Bone marrow (tissue), 2 donors: Measurements from ENCODE around the gene NPM1.

Experiments used
- DNase-seq, 2 donors: peaks; one replicate each; lab custom pipeline; 2025; lab: John Stamatoyannopoulos, UW

Gene NPM1

DNA sequence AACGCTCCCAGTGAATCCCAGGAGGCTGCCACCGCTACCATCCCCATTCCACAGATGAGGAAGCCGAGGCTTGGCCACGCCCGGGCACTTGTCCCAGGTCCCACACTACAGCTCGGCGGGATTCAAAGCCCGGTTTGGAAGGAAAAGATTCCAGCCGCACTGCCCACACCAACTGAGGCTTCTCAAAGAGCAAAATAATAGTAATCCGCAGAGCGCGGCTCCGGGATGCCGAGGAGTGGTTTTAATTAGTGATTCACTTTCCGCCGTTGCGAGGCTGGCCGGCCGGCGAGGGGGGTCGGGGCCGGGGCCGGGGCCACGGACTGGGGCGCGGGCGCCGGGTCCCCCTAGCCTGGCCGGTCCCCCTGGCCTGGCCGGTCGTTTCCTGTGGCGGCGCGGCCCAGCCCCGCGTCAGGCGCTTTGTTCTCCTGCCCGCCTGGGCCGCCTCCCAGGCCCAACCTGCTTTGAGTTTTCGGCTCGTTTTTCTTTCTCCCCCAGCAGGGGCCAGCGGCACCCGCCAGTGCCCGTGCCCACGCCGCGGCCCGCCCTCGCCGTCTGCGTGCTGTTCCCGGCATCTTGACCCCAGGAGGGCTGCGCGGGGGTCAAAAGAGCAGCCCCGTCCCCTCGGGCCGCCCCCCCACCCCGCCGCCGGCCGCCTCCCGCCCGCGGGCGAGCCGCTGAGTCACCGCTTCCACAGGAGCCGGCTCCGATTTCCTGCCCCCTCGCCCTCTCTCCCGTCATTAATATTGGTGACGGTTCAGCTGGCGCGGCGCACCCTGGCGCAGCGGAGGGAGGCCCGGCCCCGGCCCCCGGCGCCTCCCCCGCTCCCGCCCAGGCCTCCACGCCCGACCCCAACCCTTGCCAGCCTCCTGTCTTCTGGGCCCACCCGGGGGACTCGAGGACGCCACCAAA, 63.0 kb downstream of the NPM1 start:
- peak; percentile 4 to 29 for DNase-seq

- DNase-seq, result no peak
Observed at GRCh38 chr5:171451421-171451820, 63.8 kb downstream of the NPM1 start.

DNA sequence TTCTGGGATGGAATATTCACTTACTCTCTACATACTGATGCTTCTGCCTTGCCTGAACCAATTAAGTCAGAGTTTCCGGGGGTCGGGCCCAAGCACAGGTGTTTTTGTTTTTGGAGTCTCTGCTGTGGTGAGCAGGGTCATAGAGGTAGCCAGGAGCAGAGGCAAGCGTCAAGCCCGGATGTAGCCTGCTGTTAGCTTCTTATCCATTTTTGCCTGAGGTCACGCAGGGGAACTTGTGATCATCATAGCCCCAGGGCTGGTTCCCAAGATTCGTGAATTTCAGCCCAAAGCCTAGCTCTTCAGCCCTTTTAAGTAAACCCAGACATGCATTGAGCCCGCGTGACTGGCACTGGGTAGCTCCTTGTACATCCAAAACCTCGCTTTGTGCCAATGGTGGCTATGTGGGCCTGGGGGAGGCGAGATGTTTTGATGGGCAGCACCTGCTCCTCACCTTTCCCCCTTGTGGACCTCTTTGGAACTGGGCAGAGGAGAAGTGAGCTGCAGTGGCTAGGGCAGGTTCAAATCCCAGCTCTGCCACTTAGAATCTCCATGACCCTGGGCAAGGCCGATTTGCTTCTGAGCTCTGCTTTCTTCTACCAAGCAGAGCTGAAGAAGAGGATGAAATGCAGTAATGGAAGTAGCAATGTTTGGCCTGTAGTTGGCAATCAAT, 65.5 kb downstream of the NPM1 start:
- DNase-seq, result no peak

DNA sequence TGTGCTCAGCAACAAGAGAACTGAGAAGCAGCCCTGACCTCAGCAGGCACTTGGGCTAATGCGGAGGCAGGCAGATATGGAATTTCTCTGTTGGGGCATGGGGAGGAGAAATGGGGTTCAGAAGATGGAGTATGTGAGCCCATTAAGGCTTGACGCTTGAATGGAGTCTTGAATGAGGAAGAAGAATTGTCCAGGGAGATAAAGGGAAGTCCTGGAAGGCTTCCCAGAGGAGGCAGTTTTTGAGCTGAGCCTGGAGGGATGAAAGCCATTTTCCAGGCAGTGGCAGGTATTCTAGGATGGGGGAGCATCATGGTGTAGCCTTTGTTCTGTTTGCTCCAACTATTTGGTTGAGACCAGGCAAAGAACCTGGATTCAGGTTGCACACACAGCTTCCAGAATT, 66.3 kb downstream of the NPM1 start:
- no peak for DNase-seq

GRCh38 chr5:171454549-171454948, 66.9 kb downstream of the NPM1 start:
- no peak for DNase-seq

DNA sequence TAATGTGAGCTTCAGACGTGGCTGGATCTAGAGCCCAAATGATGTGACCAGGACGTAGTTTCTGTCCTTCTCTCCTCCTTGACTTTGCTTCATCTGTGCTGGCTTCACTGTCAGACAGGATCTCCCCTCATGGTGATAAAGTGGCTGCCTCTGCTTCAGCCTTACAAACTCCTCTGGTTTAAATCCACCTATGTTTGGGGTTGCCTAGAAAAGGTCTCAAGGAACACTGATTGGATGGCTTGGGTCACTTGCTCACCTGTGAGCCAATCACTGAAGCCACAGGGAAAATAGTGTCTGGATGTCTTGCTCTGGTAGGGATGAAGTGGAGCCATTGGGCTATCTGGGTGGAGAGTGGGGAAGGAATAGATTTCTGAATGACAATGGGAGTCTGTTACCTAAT, 67.9 kb downstream of the NPM1 start:
- no peak for DNase-seq

- no peak for DNase-seq
Observed at GRCh38 chr5:171457208-171457981, 69.7 kb downstream of the NPM1 start.

GRCh38 chr5:171459839-171460238, 72.2 kb downstream of the NPM1 start:
- no peak for DNase-seq
